Coronary artery (tissue), 2 donors: ENCODE data around the gene SPPL2B.

Experiments used
- DNase-seq: peaks from one replicate; pipeline ENCODE4 v3.0.0-alpha.2; 2017; ENCODE audit warnings: low spot score
- H3K27ac ChIP-seq, 2 donors: fragments of 200-600 bp; sonication (generic); one replicate each; pipeline ENCODE4 v1.5.1; 2016 to 2019
- H3K4me3 ChIP-seq: fragments of 200-600 bp; sonication (generic); 2 replicates; pipeline ENCODE4 v1.5.1; 2016; ENCODE audit warnings: mild to moderate bottlenecking, moderate library complexity
- CTCF ChIP-seq: fragments of 200-600 bp; sonication (generic); IDR thresholded peaks from one replicate; pipeline ENCODE4 v1.5.1; 2019; ENCODE audit warnings: antibody characterized with exemption

Gene SPPL2B

GRCh38 chr19:2311093-2311492 is 17.4 kb upstream of the SPPL2B start:
- DNase-seq = no peak
- no peak for TF ChIP-seq CTCF
- H3K27ac ChIP-seq = no peak overlapping the region
- no peak overlapping the region for H3K4me3 ChIP-seq

GRCh38 chr19:2312820-2313501 is 15.5 kb upstream of the SPPL2B start:
- DNase-seq = no peak
- Histone ChIP-seq H3K27ac (no peak overlapping the region), H3K4me3 (no peak overlapping the region)
- TF ChIP-seq CTCF = no peak

- DNase-seq = no peak
- Histone ChIP-seq H3K27ac (peak overlapping the region in 1 of 2 donors; percentile 37), H3K4me3 (no peak overlapping the region)
- no peak for TF ChIP-seq CTCF
Measured at GRCh38 chr19:2315121-2315817, 13.2 kb upstream of the SPPL2B start.

GRCh38 chr19:2315818-2316353 is 12.6 kb upstream of the SPPL2B start:
- H3K27ac ChIP-seq = peak overlapping the region in 1 of 2 donors; percentile 37
- TF ChIP-seq CTCF = peak; percentile 21
- no peak overlapping the region for H3K4me3 ChIP-seq
- no peak for DNase-seq

- H3K27ac ChIP-seq = no peak overlapping the region
- TF ChIP-seq CTCF = no peak
Measured at GRCh38 chr19:2317300-2317699, 11.2 kb upstream of the SPPL2B start.

GRCh38 chr19:2317756-2318155 is 10.7 kb upstream of the SPPL2B start:
- no peak for DNase-seq
- no peak for TF ChIP-seq CTCF
- Histone ChIP-seq H3K27ac (no peak overlapping the region), H3K4me3 (no peak overlapping the region)

More at GRCh38 chr19:2317300-2317699, 11.2 kb upstream of the SPPL2B start:
- no peak for DNase-seq
- no peak overlapping the region for H3K4me3 ChIP-seq
